ENCODE results near the gene KNCN.

DNA sequence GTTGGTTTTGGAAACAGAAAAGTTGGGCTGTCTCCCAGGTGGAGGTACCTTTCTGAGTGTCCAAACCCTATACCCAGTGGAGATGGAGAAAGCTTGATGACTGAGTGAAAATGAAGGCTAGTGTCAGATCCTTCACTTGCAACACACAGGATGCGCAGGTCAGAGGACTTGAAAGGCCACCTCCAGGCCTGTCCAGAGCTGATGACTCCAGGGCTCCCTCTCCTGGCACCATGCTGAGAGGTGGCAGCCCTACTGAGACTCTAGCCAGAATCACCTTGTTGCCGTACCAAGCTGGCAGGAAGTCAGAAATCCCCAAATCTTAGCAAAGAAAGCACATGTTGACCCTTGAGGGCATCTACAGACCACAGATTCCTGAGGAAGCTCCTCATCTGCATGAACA is 16.4 kb downstream of the KNCN start:
- TF ChIP-seq, protein P1, sequence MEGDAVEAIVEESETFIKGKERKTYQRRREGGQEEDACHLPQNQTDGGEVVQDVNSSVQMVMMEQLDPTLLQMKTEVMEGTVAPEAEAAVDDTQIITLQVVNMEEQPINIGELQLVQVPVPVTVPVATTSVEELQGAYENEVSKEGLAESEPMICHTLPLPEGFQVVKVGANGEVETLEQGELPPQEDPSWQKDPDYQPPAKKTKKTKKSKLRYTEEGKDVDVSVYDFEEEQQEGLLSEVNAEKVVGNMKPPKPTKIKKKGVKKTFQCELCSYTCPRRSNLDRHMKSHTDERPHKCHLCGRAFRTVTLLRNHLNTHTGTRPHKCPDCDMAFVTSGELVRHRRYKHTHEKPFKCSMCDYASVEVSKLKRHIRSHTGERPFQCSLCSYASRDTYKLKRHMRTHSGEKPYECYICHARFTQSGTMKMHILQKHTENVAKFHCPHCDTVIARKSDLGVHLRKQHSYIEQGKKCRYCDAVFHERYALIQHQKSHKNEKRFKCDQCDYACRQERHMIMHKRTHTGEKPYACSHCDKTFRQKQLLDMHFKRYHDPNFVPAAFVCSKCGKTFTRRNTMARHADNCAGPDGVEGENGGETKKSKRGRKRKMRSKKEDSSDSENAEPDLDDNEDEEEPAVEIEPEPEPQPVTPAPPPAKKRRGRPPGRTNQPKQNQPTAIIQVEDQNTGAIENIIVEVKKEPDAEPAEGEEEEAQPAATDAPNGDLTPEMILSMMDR (IDR thresholded peaks at IDR 0.05), result peak in 1 of 3 experiments; percentile 11
- no peak for TF ChIP-seq POLR2A (IDR thresholded peaks at IDR 0.05)

Measured in testis (tissue), 2 donors.